H9 (cell line): Measurements from ENCODE around the gene ZNF606. TPM values are rescaled to one million over a fixed set of nuclear protein-coding genes. Genes with fewer than 3 reads are reported as not detected.

ENCODE experiments used
- DNase-seq: peaks from one replicate; pipeline ENCODE4 v3.0.0-alpha.2; 2017
- H2AFZ ChIP-seq: one replicate; pipeline ENCODE4 v1.6.1; 2013; ENCODE audit warnings: mild to moderate bottlenecking, low read length, control low read depth, moderate library complexity
- H2AK5ac ChIP-seq: 2 replicates; pipeline ENCODE4 v1.6.1; 2013; ENCODE audit warnings: low read length, control low read depth, mixed read lengths; ENCODE audit not compliant: insufficient read length
- H2BK120ac ChIP-seq: one replicate; pipeline ENCODE4 v1.6.1; 2013; ENCODE audit warnings: low read depth, mild to moderate bottlenecking, low read length, control low read depth, inconsistent platforms; ENCODE audit not compliant: poor library complexity, severe bottlenecking
- H2BK12ac ChIP-seq: 2 replicates; pipeline ENCODE4 v1.6.1; 2013; ENCODE audit warnings: low read length, control low read depth, mixed read lengths, low read depth; ENCODE audit not compliant: insufficient read length
- H2BK15ac ChIP-seq: 2 replicates; pipeline ENCODE4 v1.6.1; 2013; ENCODE audit warnings: low read depth, low read length, control low read depth
- H2BK20ac ChIP-seq: one replicate; pipeline ENCODE4 v1.6.1; 2013; ENCODE audit warnings: low read depth, mild to moderate bottlenecking, low read length, control low read depth, inconsistent platforms; ENCODE audit not compliant: poor library complexity, severe bottlenecking
- H2BK5ac ChIP-seq: 2 replicates; pipeline ENCODE4 v1.6.1; 2013; ENCODE audit warnings: low read length, control low read depth, mixed read lengths; ENCODE audit not compliant: insufficient read length
- H3K14ac ChIP-seq: 2 replicates; pipeline ENCODE4 v1.6.1; 2013; ENCODE audit warnings: low read length, control low read depth; ENCODE audit not compliant: insufficient read depth
- H3K18ac ChIP-seq: 2 replicates; pipeline ENCODE4 v1.6.1; 2013; ENCODE audit warnings: low read depth, mild to moderate bottlenecking, mixed read lengths, low read length, control low read depth; ENCODE audit not compliant: insufficient read length
- H3K23ac ChIP-seq: 2 replicates; pipeline ENCODE4 v1.6.1; 2013; ENCODE audit warnings: low read length, control low read depth, mixed read lengths, low read depth; ENCODE audit not compliant: insufficient read length
- H3K23me2 ChIP-seq: 2 replicates; pipeline ENCODE4 v1.6.1; 2013; ENCODE audit warnings: low read depth, mild to moderate bottlenecking, mixed read lengths, low read length, control low read depth; ENCODE audit not compliant: insufficient read length, poor library complexity, severe bottlenecking
- H3K27ac ChIP-seq: 2 replicates; pipeline ENCODE4 v1.5.1; 2013; ENCODE audit warnings: low read length, control low read depth, mixed read lengths, low read depth; ENCODE audit not compliant: insufficient read length
- H3K27me3 ChIP-seq: 2 replicates; pipeline ENCODE4 v1.6.1; 2013; ENCODE audit warnings: low read length, control low read depth, inconsistent platforms; ENCODE audit not compliant: insufficient read depth
- H3K4ac ChIP-seq: 2 replicates; pipeline ENCODE4 v1.6.1; 2013; ENCODE audit warnings: low read depth, mild to moderate bottlenecking, control low read depth, inconsistent platforms, low read length, moderate library complexity
- H3K4me1 ChIP-seq: 2 replicates; pipeline ENCODE4 v1.6.1; 2013; ENCODE audit warnings: low read length, control low read depth, inconsistent platforms; ENCODE audit not compliant: insufficient read depth
- H3K4me2 ChIP-seq: 2 replicates; pipeline ENCODE4 v1.6.1; 2013; ENCODE audit warnings: low read length, control low read depth, mixed read lengths; ENCODE audit not compliant: insufficient read length, insufficient read depth
- H3K56ac ChIP-seq: 2 replicates; pipeline ENCODE4 v1.6.1; 2013; ENCODE audit warnings: low read depth, mild to moderate bottlenecking, mixed read lengths, low read length, control low read depth; ENCODE audit not compliant: insufficient read length
- H3K79me1 ChIP-seq: 2 replicates; pipeline ENCODE4 v1.6.1; 2013; ENCODE audit warnings: low read depth, mild to moderate bottlenecking, moderate library complexity, low read length, control low read depth, inconsistent platforms; ENCODE audit not compliant: insufficient read depth, poor library complexity, severe bottlenecking
- H3K79me2 ChIP-seq: 2 replicates; pipeline ENCODE4 v1.6.1; 2013; ENCODE audit warnings: low read length, control low read depth, inconsistent platforms; ENCODE audit not compliant: insufficient read depth
- H3K9ac ChIP-seq: 2 replicates; pipeline ENCODE4 v1.6.1; 2013; ENCODE audit warnings: low read length, control low read depth, mixed read lengths; ENCODE audit not compliant: insufficient read length; ENCODE audit errors: extremely low read depth
- H3K9me3 ChIP-seq: one replicate; pipeline ENCODE4 v1.6.1; 2013; ENCODE audit warnings: low read depth, low read length, inconsistent platforms; ENCODE audit not compliant: control insufficient read depth
- H3T11ph ChIP-seq: one replicate; pipeline ENCODE4 v1.6.1; 2013; ENCODE audit warnings: mild to moderate bottlenecking, low read length, control low read depth, inconsistent platforms
- H4K20me1 ChIP-seq: one replicate; pipeline ENCODE4 v1.6.1; 2013; ENCODE audit not compliant: control insufficient read depth, insufficient read length, insufficient read depth
- H4K5ac ChIP-seq: 2 replicates; pipeline ENCODE4 v1.6.1; 2013; ENCODE audit warnings: low read depth, mild to moderate bottlenecking, mixed read lengths, low read length, control low read depth; ENCODE audit not compliant: insufficient read length
- H4K8ac ChIP-seq: replicated peaks from 2 replicates; pipeline ENCODE4 v1.6.1; 2013; ENCODE audit warnings: low read length, control low read depth, mixed read lengths, low read depth; ENCODE audit not compliant: insufficient read length
- H4K91ac ChIP-seq: 2 replicates; pipeline ENCODE4 v1.6.1; 2013; ENCODE audit warnings: low read depth, mild to moderate bottlenecking, moderate library complexity, mixed read lengths, low read length, control low read depth; ENCODE audit not compliant: insufficient read length
- H3K27ac Mint-ChIP-seq, 3 experiments: 2 replicates in 2 of 3; 3 replicates in 1 of 3; pipeline ENCODE4 v1.8.0; 2020 to 2021; ENCODE audit warnings: mixed read lengths in 3 of 3, mild to moderate bottlenecking in 1 of 3, moderate library complexity in 1 of 3
- H3K27me3 Mint-ChIP-seq: 2 replicates; pipeline ENCODE4 v1.8.0; 2021; ENCODE audit warnings: low read depth, mild to moderate bottlenecking, moderate library complexity, mixed read lengths
- H3K36me3 Mint-ChIP-seq, 3 experiments: 2 replicates in 2 of 3; 3 replicates in 1 of 3; pipeline ENCODE4 v1.8.0; 2020 to 2021; ENCODE audit warnings: low read depth in 3 of 3, mixed read lengths in 3 of 3; ENCODE audit not compliant: insufficient read depth in 1 of 3
- H3K4me1 Mint-ChIP-seq, 2 experiments: 2 replicates each; pipeline ENCODE4 v1.8.0; 2020; ENCODE audit warnings: mixed read lengths in 2 of 2
- H3K4me3 Mint-ChIP-seq, 2 experiments: 2 replicates in 1 of 2; 3 replicates in 1 of 2; pipeline ENCODE4 v1.8.0; 2020 to 2021; ENCODE audit warnings: mild to moderate bottlenecking in 2 of 2, mixed read lengths in 2 of 2, moderate library complexity in 1 of 2
- H3K9me3 Mint-ChIP-seq, 2 experiments: 2 replicates in 1 of 2; 3 replicates in 1 of 2; pipeline ENCODE4 v1.8.0; 2020; ENCODE audit warnings: mild to moderate bottlenecking in 2 of 2, mixed read lengths in 2 of 2, moderate library complexity in 1 of 2
- CTCF ChIP-seq: fragments of 200-600 bp; sonication (generic); conservative IDR thresholded peaks from 3 replicates; pipeline ENCODE4 v1.8.0; 2021; ENCODE audit warnings: antibody characterized with exemption, mild to moderate bottlenecking
- WGBS: extraction: QIAGEN DNeasy Blood & Tissue Kit; methylation state at CpG from one replicate; pipeline ENCODE4 v1.1.7; 2013; ENCODE audit warnings: missing lambda C conversion rate, low lambda C conversion rate, mixed read lengths; ENCODE audit not compliant: insufficient read length; ENCODE audit errors: extremely low coverage; 5-methylcytosine and 5-hydroxymethylcytosine counted together
- total RNA-seq: library from RNA; stranded (reverse); gene quantifications from 2 replicates; pipeline ENCODE4 v1.2.1, GENCODE V29; 2021

ZNF606 gene
- total RNA-seq, 1 experiment from 2014 or later: 13.4 TPM

GRCh38 chr19:57941593-57941992, 61.0 kb downstream of the ZNF606 start:
- Histone ChIP-seq H3K9me3 (no peaks in the 10 kb centered on the region), H3K4me1 (no peaks in the 10 kb centered on the region)
- H3K27ac Mint-ChIP-seq: no peak overlapping the region

More at GRCh38 chr19:57941593-57941992, 61.0 kb downstream of the ZNF606 start:
- WGBS: no CpG with 5 or more reads among the region's 3 CpGs
- no peak overlapping the region for H4K8ac ChIP-seq
- Mint-ChIP-seq H3K27me3 (no peaks in the 10 kb centered on the region), H3K4me3 (no peak overlapping the region), H3K4me1 (peaks cover 10 to 11% of the 10 kb centered on the region in 2 experiments), H3K9me3 (peaks cover 0 to 65% of the 10 kb centered on the region in 2 experiments; a peak in 3 of 5 replicates), H3K36me3 (peaks cover 59 to 78% (median 63%) of the 10 kb centered on the region in 3 experiments)
- H3K56ac ChIP-seq: no peak overlapping the region
- peaks cover 5% of the 10 kb centered on the region for H3K23me2 ChIP-seq
- H2BK5ac ChIP-seq: no peak overlapping the region
- H2BK120ac ChIP-seq: no peak overlapping the region
- no peak overlapping the region for H2BK12ac ChIP-seq
- H3K9ac ChIP-seq: no peak overlapping the region
- H3K4me2 ChIP-seq: no peak overlapping the region
- H2AFZ ChIP-seq: no peak overlapping the region
- no peak overlapping the region for H2BK15ac ChIP-seq
- H3K79me1 ChIP-seq: peaks cover 8% of the 10 kb centered on the region
- no peak overlapping the region for H3K18ac ChIP-seq
- no peaks in the 10 kb centered on the region for H4K20me1 ChIP-seq
- peaks cover 31% of the 10 kb centered on the region; the same call in 1 of the 2 replicates for H3K79me2 ChIP-seq
- no peak overlapping the region for H3K27ac ChIP-seq
- H2BK20ac ChIP-seq: no peak overlapping the region
- H4K5ac ChIP-seq: no peak overlapping the region
- no peak overlapping the region for H3T11ph ChIP-seq
- no peaks in the 10 kb centered on the region for H3K27me3 ChIP-seq
- no peak for DNase-seq
- no peak overlapping the region for H2AK5ac ChIP-seq
- no peak for TF ChIP-seq CTCF
- no peak overlapping the region for H3K4ac ChIP-seq
- no peak overlapping the region for H3K14ac ChIP-seq
- no peak overlapping the region for H4K91ac ChIP-seq
- no peak overlapping the region for H3K23ac ChIP-seq
